ENCODE data around the gene CDH4.

CDH4 gene

GRCh38 chr20:61638802-61639585 is 386.9 kb downstream of the CDH4 start:
- no CpG with 5 or more reads among the region's 17 CpGs for WGBS, 2 donors (ENCODE audit: extremely low coverage in 2 of 2, insufficient read length in 2 of 2, insufficient replicate concordance in 1 of 2)
- H3K4ac ChIP-seq (ENCODE audit: low read length), result no peak overlapping the region
- H3K4me1 ChIP-seq (ENCODE audit: control insufficient read depth in 2 of 2, insufficient read depth in 1 of 2, low read depth in 1 of 2, low read length in 2 of 2), result peaks cover 14 to 18% of the 10 kb centered on the region in 2 donors
- H3K18ac ChIP-seq (ENCODE audit: low read length), result no peak overlapping the region
- H3K4me3 ChIP-seq (ENCODE audit: low read length in 2 of 2), result no peak overlapping the region
- H2BK15ac ChIP-seq (ENCODE audit: low read length), result no peak overlapping the region
- no peak overlapping the region for H4K8ac ChIP-seq (ENCODE audit: low read depth, low read length)
- no peaks in the 10 kb centered on the region for H3K36me3 ChIP-seq (replicated peaks in 1 of 2; ENCODE audit: control insufficient read depth in 2 of 2, insufficient read depth in 2 of 2, low read length in 2 of 2)
- no peak overlapping the region for H3K27ac ChIP-seq (replicated peaks; ENCODE audit: low read length)
- no peaks in the 10 kb centered on the region for H3K79me1 ChIP-seq (ENCODE audit: low read depth, low read length)
- H2AFZ ChIP-seq (ENCODE audit: low read length), result no peak overlapping the region
- peak overlapping the region; percentile 39 for H2BK120ac ChIP-seq (ENCODE audit: low read depth, low read length)
- H2AK5ac ChIP-seq (ENCODE audit: low read depth, low read length), result no peak overlapping the region
- H3K4me2 ChIP-seq (ENCODE audit: insufficient read depth, low read length, poor library complexity, severe bottlenecking), result no peak overlapping the region
- no peak overlapping the region for H3K14ac ChIP-seq (ENCODE audit: low read length)
- H3K27me3 ChIP-seq (ENCODE audit: control insufficient read depth in 3 of 3, insufficient read depth in 3 of 3, low read depth in 1 of 3, low read length in 3 of 3), result no peaks in the 10 kb centered on the region
- H2BK5ac ChIP-seq (ENCODE audit: low read length), result no peak overlapping the region
- no peak overlapping the region for H3K9ac ChIP-seq (ENCODE audit: low read depth, low read length, poor library complexity)
- no peak overlapping the region for H2BK12ac ChIP-seq (ENCODE audit: low read length)
- H3K23ac ChIP-seq (ENCODE audit: low read depth, low read length, poor library complexity), result no peak overlapping the region
- no peak overlapping the region for H4K91ac ChIP-seq (ENCODE audit: low read depth, low read length, poor library complexity)
- no peak for DNase-seq (ENCODE audit: low spot score)
- peaks cover 0 to 4% of the 10 kb centered on the region in 2 donors for H3K9me3 ChIP-seq (replicated peaks in 1 of 2; ENCODE audit: control insufficient read depth in 2 of 2, insufficient read depth in 1 of 2, low read depth in 1 of 2, low read length in 2 of 2)

GRCh38 chr20:61640131-61640870 is 388.2 kb downstream of the CDH4 start:
- DNase-seq (ENCODE audit: low spot score), result no peak
- H3K79me1 ChIP-seq (ENCODE audit: low read depth, low read length), result no peaks in the 10 kb centered on the region
- H2AFZ ChIP-seq (ENCODE audit: low read length), result no peak overlapping the region
- H2BK15ac ChIP-seq (ENCODE audit: low read length), result peak overlapping the region; percentile 62
- H2AK5ac ChIP-seq (ENCODE audit: low read depth, low read length), result peak overlapping the region; percentile 60
- no peak overlapping the region for H2BK120ac ChIP-seq (ENCODE audit: low read depth, low read length)
- H3K14ac ChIP-seq (ENCODE audit: low read length), result peak overlapping the region; percentile 39
- H3K23ac ChIP-seq (ENCODE audit: low read depth, low read length, poor library complexity), result no peak overlapping the region
- H3K4me1 ChIP-seq (ENCODE audit: control insufficient read depth in 2 of 2, insufficient read depth in 1 of 2, low read depth in 1 of 2, low read length in 2 of 2), result peaks cover 18 to 30% of the 10 kb centered on the region in 2 donors
- no peaks in the 10 kb centered on the region for H3K27me3 ChIP-seq (ENCODE audit: control insufficient read depth in 3 of 3, insufficient read depth in 3 of 3, low read depth in 1 of 3, low read length in 3 of 3)
- H3K4me2 ChIP-seq (ENCODE audit: insufficient read depth, low read length, poor library complexity, severe bottlenecking), result no peak overlapping the region
- H2BK5ac ChIP-seq (ENCODE audit: low read length), result no peak overlapping the region
- H3K9me3 ChIP-seq (replicated peaks in 1 of 2; ENCODE audit: control insufficient read depth in 2 of 2, insufficient read depth in 1 of 2, low read depth in 1 of 2, low read length in 2 of 2), result peaks cover 0 to 4% of the 10 kb centered on the region in 2 donors
- H4K8ac ChIP-seq (ENCODE audit: low read depth, low read length), result no peak overlapping the region
- H4K91ac ChIP-seq (ENCODE audit: low read depth, low read length, poor library complexity), result no peak overlapping the region
- peak overlapping the region in 1 of 2 donors; percentile 53 for H3K4me3 ChIP-seq (ENCODE audit: low read length in 2 of 2)
- H3K4ac ChIP-seq (ENCODE audit: low read length), result no peak overlapping the region
- H3K18ac ChIP-seq (ENCODE audit: low read length), result peak overlapping the region; percentile 44
- no peak overlapping the region for H3K27ac ChIP-seq (replicated peaks; ENCODE audit: low read length)
- WGBS, 2 donors (ENCODE audit: extremely low coverage in 2 of 2, insufficient read length in 2 of 2, insufficient replicate concordance in 1 of 2), result no CpG with 5 or more reads among the region's 23 CpGs
- H2BK12ac ChIP-seq (ENCODE audit: low read length), result no peak overlapping the region
- no peaks in the 10 kb centered on the region for H3K36me3 ChIP-seq (replicated peaks in 1 of 2; ENCODE audit: control insufficient read depth in 2 of 2, insufficient read depth in 2 of 2, low read length in 2 of 2)
- no peak overlapping the region for H3K9ac ChIP-seq (ENCODE audit: low read depth, low read length, poor library complexity)

- no peak overlapping the region for H4K91ac ChIP-seq (ENCODE audit: low read depth, low read length, poor library complexity)
- peaks cover 0 to 4% of the 10 kb centered on the region in 2 donors for H3K9me3 ChIP-seq (replicated peaks in 1 of 2; ENCODE audit: control insufficient read depth in 2 of 2, insufficient read depth in 1 of 2, low read depth in 1 of 2, low read length in 2 of 2)
- no CpG with 5 or more reads among the region's 11 CpGs for WGBS, 2 donors (ENCODE audit: extremely low coverage in 2 of 2, insufficient read length in 2 of 2, insufficient replicate concordance in 1 of 2)
- no peaks in the 10 kb centered on the region for H3K79me1 ChIP-seq (ENCODE audit: low read depth, low read length)
- no peak overlapping the region for H2BK5ac ChIP-seq (ENCODE audit: low read length)
- H3K27ac ChIP-seq (replicated peaks; ENCODE audit: low read length), result no peak overlapping the region
- peaks cover 16 to 32% of the 10 kb centered on the region in 2 donors for H3K4me1 ChIP-seq (ENCODE audit: control insufficient read depth in 2 of 2, insufficient read depth in 1 of 2, low read depth in 1 of 2, low read length in 2 of 2)
- H3K14ac ChIP-seq (ENCODE audit: low read length), result no peak overlapping the region
- H2AK5ac ChIP-seq (ENCODE audit: low read depth, low read length), result peak overlapping the region; percentile 60
- no peak overlapping the region for H3K23ac ChIP-seq (ENCODE audit: low read depth, low read length, poor library complexity)
- H2BK15ac ChIP-seq (ENCODE audit: low read length), result peak overlapping the region; percentile 62
- no peak overlapping the region for H4K8ac ChIP-seq (ENCODE audit: low read depth, low read length)
- H3K36me3 ChIP-seq (replicated peaks in 1 of 2; ENCODE audit: control insufficient read depth in 2 of 2, insufficient read depth in 2 of 2, low read length in 2 of 2), result no peaks in the 10 kb centered on the region
- no peak overlapping the region for H3K4me3 ChIP-seq (ENCODE audit: low read length in 2 of 2)
- H2AFZ ChIP-seq (ENCODE audit: low read length), result no peak overlapping the region
- DNase-seq (ENCODE audit: low spot score), result no peak
- H3K18ac ChIP-seq (ENCODE audit: low read length), result no peak overlapping the region
- H2BK120ac ChIP-seq (ENCODE audit: low read depth, low read length), result no peak overlapping the region
- H3K4ac ChIP-seq (ENCODE audit: low read length), result no peak overlapping the region
- no peak overlapping the region for H3K4me2 ChIP-seq (ENCODE audit: insufficient read depth, low read length, poor library complexity, severe bottlenecking)
- H3K9ac ChIP-seq (ENCODE audit: low read depth, low read length, poor library complexity), result no peak overlapping the region
- no peaks in the 10 kb centered on the region for H3K27me3 ChIP-seq (ENCODE audit: control insufficient read depth in 3 of 3, insufficient read depth in 3 of 3, low read depth in 1 of 3, low read length in 3 of 3)
- no peak overlapping the region for H2BK12ac ChIP-seq (ENCODE audit: low read length)
Measured at GRCh38 chr20:61640871-61641245, 388.8 kb downstream of the CDH4 start.
